Gastroesophageal sphincter (tissue), 4 donors: Measurements from ENCODE around the gene ROR1. TPM values are rescaled to one million over a fixed set of nuclear protein-coding genes. Genes with fewer than 3 reads are reported as not detected.

ENCODE experiments used
- ATAC-seq: fragments of 150-250 bp; one replicate; pipeline ENCODE4 v1.9.1; 2016; ENCODE audit warnings: mild to moderate bottlenecking, moderate library complexity
- H3K27ac ChIP-seq, 4 donors: fragments of 200-600 bp; sonication (generic) in 3 of 4; 1 replicate in 3 of 4; 2 replicates in 1 of 4; pipeline ENCODE4 v1.5.1; 2016 to 2019
- H3K27me3 ChIP-seq: fragments of 200-600 bp; sonication (generic); one replicate; pipeline ENCODE4 v1.5.1; 2019
- H3K36me3 ChIP-seq, 2 donors: fragments of 200-600 bp; sonication (generic); one replicate each; pipeline ENCODE4 v1.5.1; 2019; ENCODE audit warnings: control low read depth in 1 of 2
- H3K4me1 ChIP-seq, 3 donors: fragments of 200-600 bp; sonication (generic); 1 replicate in 2 of 3; 2 replicates in 1 of 3; pipeline ENCODE4 v1.5.1; 2016 to 2019; ENCODE audit warnings: control low read depth in 2 of 3
- H3K4me3 ChIP-seq, 2 donors: fragments of 200-600 bp; sonication (generic); one replicate each; pipeline ENCODE4 v1.5.1; 2019; ENCODE audit warnings: mild to moderate bottlenecking in 1 of 2, moderate library complexity in 1 of 2
- H3K9me3 ChIP-seq, 3 donors: fragments of 200-600 bp; sonication (generic); one replicate each; pipeline ENCODE4 v1.5.1; 2017 to 2019; ENCODE audit warnings: control low read depth in 2 of 3
- CTCF ChIP-seq, 4 experiments: fragments of 200-600 bp in 2 of 4; fragments of 450-650 bp in 2 of 4; sonication (generic) in 1 of 4; IDR thresholded peaks; one replicate each; pipeline ENCODE4 v1.5.1; 2017 to 2019; ENCODE audit warnings: antibody characterized with exemption in 4 of 4, mild to moderate bottlenecking in 2 of 4, moderate library complexity in 2 of 4
- EP300 ChIP-seq: sonication (generic); formaldehyde crosslinking; IDR thresholded peaks from one replicate; pipeline ENCODE4 v1.6.1; 2017; ENCODE audit warnings: antibody characterized with exemption, mild to moderate bottlenecking
- POLR2A ChIP-seq, 2 donors: fragments of 450-650 bp; IDR thresholded peaks; one replicate each; pipeline ENCODE4 v1.6.1; 2017; ENCODE audit warnings: antibody characterized with exemption in 2 of 2, mild to moderate bottlenecking in 2 of 2, moderate library complexity in 1 of 2
- POLR2AphosphoS5 ChIP-seq: sonication (generic); formaldehyde crosslinking; IDR thresholded peaks from one replicate; pipeline ENCODE4 v1.6.1; 2017; ENCODE audit warnings: antibody characterized with exemption
- WGBS, 2 donors: methylation state at CpG; one replicate each; pipeline ENCODE4 v1.1.5; 2018; ENCODE audit warnings: low coverage in 1 of 2; 5-methylcytosine and 5-hydroxymethylcytosine counted together
- total RNA-seq, 4 donors: library from RNA; depleted of rRNA; stranded (reverse); fragments of >200 nt; gene quantifications; one replicate each; pipeline ENCODE4 v1.1.0, GENCODE V29; 2016

ROR1 gene
- total RNA-seq, 4 donors from 2014 or later = 5.0 to 38.0 (median 8.3) TPM

- ATAC-seq = no peak
- Histone ChIP-seq H3K27me3 (no peaks in the 10 kb centered on the region), H3K9me3 (no peaks in the 10 kb centered on the region), H3K4me1 (no peaks in the 10 kb centered on the region), H3K27ac (no peak overlapping the region), H3K36me3 (no peaks in the 10 kb centered on the region), H3K4me3 (no peak overlapping the region)
- TF ChIP-seq EP300 = no peak
- no peak for TF ChIP-seq CTCF (IDR thresholded peaks at IDR 0.05)
- TF ChIP-seq POLR2A (IDR thresholded peaks at IDR 0.05) = no peak
- TF ChIP-seq POLR2AphosphoS5 = no peak
- WGBS, 2 donors = 38 to 42% methylated on average over 3 of the region's 3 CpGs
Measured at GRCh38 chr1:63799820-63800219, 26.0 kb downstream of the ROR1 start.

GRCh38 chr1:63802109-63802508 lies 28.3 kb downstream of the ROR1 start:
- Histone ChIP-seq H3K27me3 (no peaks in the 10 kb centered on the region), H3K4me1 (no peaks in the 10 kb centered on the region), H3K4me3 (no peak overlapping the region), H3K36me3 (no peaks in the 10 kb centered on the region), H3K9me3 (no peaks in the 10 kb centered on the region), H3K27ac (no peak overlapping the region)
- ATAC-seq = no peak
- 70 to 76% methylated on average over 3 of the region's 3 CpGs for WGBS, 2 donors
- TF ChIP-seq EP300 (no peak), POLR2AphosphoS5 (no peak), POLR2A (IDR thresholded peaks at IDR 0.05) (no peak)

GRCh38 chr1:63804829-63805484 lies 31.1 kb downstream of the ROR1 start:
- H3K9me3 ChIP-seq = no peaks in the 10 kb centered on the region
- H3K27ac ChIP-seq = no peak overlapping the region
- no peaks in the 10 kb centered on the region for H3K36me3 ChIP-seq
- ATAC-seq = no peak
- H3K4me1 ChIP-seq = peaks cover 0 to under 1% (median 0%) of the 10 kb centered on the region in 3 donors
- H3K27me3 ChIP-seq = no peaks in the 10 kb centered on the region
- H3K4me3 ChIP-seq = no peak overlapping the region
- no peak for TF ChIP-seq CTCF (IDR thresholded peaks at IDR 0.05)
- no peak for TF ChIP-seq EP300
- no peak for TF ChIP-seq POLR2A (IDR thresholded peaks at IDR 0.05)
- no peak for TF ChIP-seq POLR2AphosphoS5
- WGBS, 2 donors = 57 to 67% methylated on average over 2 to 5 of the region's 5 CpGs

GRCh38 chr1:63807046-63807445 lies 33.2 kb downstream of the ROR1 start:
- TF ChIP-seq POLR2AphosphoS5 = no peak
- no peak for TF ChIP-seq EP300
- TF ChIP-seq CTCF (IDR thresholded peaks at IDR 0.05) = no peak
- no peak for TF ChIP-seq POLR2A (IDR thresholded peaks at IDR 0.05)
- no peaks in the 10 kb centered on the region for H3K27me3 ChIP-seq
- ATAC-seq = no peak
- H3K36me3 ChIP-seq = no peaks in the 10 kb centered on the region
- WGBS, 2 donors = 67% methylated on average over 1 of the region's 1 CpG; no CpG with 5 or more reads in 1 of the 2 donors
- no peaks in the 10 kb centered on the region for H3K9me3 ChIP-seq
- H3K4me3 ChIP-seq = no peak overlapping the region
- H3K4me1 ChIP-seq = peaks cover 0 to 22% (median 0%) of the 10 kb centered on the region in 3 donors
- H3K27ac ChIP-seq = no peak overlapping the region

- H3K4me1 ChIP-seq = peaks cover 2 to 53% (median 12%) of the 10 kb centered on the region in 3 donors
- H3K27ac ChIP-seq = no peak overlapping the region
- no peaks in the 10 kb centered on the region for H3K27me3 ChIP-seq
- no peak for ATAC-seq
- H3K36me3 ChIP-seq = no peaks in the 10 kb centered on the region
- 13 to 50% methylated on average over 2 to 3 of the region's 3 CpGs for WGBS, 2 donors
- no peaks in the 10 kb centered on the region for H3K9me3 ChIP-seq
- TF ChIP-seq EP300 (no peak), CTCF (IDR thresholded peaks at IDR 0.05) (no peak), POLR2AphosphoS5 (no peak), POLR2A (IDR thresholded peaks at IDR 0.05) (no peak)
- no peak overlapping the region for H3K4me3 ChIP-seq
Measured at GRCh38 chr1:63810936-63811469, 37.2 kb downstream of the ROR1 start.
